Stimulated activated naive CD4-positive, alpha-beta T cell treated with Interleukin-2 at 50 U/mL for 16 hours (primary cell): ENCODE data around the gene CX3CL1.
"Not testable (repeated sequence)": the region's sequence is repeated elsewhere in the genome, so short reads cannot be mapped to it uniquely, and the experiment has no call there.

Source experiments
- DNase-seq: peaks from one replicate; lab custom pipeline; 2025; lab: John Stamatoyannopoulos, UW

CX3CL1 gene

GRCh38 chr16:57382535-57383275, 10.4 kb downstream of the CX3CL1 start:
- no peak for DNase-seq

DNA sequence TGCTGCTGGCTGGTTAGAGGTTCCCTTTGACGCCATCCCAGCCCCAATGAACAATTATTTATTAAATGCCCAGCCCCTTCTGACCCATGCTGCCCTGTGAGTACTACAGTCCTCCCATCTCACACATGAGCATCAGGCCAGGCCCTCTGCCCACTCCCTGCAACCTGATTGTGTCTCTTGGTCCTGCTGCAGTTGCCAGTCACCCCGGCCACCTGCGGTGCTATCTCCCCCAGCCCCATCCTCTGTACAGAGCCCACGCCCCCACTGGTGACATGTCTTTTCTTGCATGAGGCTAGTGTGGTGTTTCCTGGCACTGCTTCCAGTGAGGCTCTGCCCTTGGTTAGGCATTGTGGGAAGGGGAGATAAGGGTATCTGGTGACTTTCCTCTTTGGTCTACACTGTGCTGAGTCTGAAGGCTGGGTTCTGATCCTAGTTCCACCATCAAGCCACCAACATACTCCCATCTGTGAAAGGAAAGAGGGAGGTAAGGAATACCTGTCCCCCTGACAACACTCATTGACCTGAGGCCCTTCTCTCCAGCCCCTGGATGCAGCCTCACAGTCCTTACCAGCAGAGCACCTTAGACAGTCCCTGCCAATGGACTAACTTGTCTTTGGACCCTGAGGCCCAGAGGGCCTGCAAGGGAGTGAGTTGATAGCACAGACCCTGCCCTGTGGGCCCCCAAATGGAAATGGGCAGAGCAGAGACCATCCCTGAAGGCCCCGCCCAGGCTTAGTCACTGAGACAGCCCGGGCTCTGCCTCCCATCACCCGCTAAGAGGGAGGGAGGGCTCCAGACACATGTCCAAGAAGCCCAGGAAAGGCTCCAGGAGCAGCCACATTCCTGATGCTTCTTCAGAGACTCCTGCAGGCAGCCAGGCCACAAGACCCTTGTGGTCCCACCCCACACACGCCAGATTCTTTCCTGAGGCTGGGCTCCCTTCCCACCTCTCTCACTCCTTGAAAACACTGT, 11.3 kb downstream of the CX3CL1 start:
- DNase-seq: no peak

- no peak for DNase-seq
Observed at GRCh38 chr16:57384248-57385070, 12.2 kb downstream of the CX3CL1 start.

- DNase-seq: no peak
Observed at GRCh38 chr16:57385083-57385482, 12.8 kb downstream of the CX3CL1 start.

DNA sequence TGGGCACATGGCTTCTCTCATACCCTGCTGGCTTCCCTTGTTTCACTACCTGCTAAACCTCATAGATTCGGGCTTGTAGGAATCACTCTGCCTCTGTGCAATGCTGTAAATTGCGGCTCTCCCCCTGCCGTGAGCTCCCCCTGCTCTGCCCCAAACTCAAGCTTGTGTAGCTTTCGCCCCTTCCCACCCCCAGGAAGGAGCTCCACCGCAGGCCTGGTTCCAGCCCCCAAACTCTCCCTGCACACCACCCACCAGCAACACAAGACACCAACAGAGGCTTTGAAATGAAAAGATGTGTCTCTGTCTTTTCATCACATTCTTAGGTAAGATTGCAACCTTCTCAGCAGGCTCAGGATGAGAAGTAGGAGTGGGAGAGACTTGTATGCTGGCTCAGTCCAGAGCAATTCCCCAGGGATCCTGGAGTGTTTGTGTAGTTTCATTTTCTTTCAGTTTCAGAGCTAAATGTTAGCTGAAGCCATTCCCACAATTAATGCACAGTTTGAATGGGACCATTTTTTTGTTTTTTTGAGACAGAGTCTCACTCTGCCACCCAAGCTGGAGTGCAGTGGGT, 14.2 kb downstream of the CX3CL1 start:
- no peak for DNase-seq

DNA sequence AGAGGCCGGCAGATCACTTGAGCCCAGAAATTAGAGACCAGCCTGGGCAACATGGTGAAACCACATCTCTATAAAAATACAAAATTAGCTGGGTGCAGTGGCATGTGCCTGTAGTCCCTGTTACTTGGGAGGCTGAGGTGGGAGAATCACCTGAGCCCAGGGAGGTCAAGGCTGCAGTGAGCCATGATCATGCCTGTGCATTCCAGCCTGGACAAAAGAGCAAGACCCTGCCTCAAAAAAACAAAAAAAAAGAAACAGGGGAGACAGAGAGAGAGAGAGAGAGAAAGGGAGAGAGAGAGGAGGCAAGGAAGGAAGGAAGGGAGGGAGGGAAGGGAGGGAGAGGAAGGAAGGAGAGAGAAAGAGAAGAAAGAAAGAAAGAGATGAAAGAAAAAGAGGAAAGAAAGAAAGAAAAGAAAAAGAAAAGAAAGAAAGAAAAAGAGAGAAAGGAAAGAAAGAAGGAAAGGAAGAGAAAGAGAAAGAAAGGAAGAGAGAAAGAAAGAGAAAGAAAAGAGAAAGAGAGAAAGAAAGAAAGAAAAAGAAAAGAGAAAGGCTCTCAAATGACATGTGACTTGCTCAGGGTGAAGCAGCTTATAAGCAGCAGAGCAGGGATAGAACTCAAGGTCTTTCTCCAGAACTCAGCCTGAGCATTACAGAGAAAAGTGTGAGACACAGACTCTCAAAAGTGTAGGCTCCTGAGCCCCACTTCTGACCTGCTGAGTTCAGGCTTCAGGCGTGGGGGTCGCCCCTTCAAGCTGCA, 15.5 kb downstream of the CX3CL1 start:
- no peak for DNase-seq

- no peak for DNase-seq
Observed at GRCh38 chr16:57388359-57389086, 16.2 kb downstream of the CX3CL1 start.

DNA sequence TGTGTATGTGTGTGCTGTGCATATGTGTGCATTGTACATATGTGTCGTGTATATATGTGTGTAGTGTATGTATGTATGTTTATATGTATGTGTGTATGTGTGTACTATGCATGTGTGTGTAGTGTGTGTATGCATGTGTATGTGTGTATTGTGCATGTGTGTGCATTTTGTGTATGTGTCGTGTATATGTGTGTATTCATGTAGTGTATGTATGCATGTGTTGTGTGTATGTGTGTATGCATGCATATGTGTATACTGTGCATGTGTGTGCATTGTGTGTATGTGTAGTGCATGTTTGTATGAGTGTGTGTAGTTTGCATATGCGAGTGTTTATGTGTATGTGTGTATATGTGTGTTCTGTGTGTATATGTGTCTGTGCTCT, 16.8 kb downstream of the CX3CL1 start:
- DNase-seq: no peak

GRCh38 chr16:57390636-57391295, 18.5 kb downstream of the CX3CL1 start:
- no peak for DNase-seq

- no peak for DNase-seq
Observed at GRCh38 chr16:57391300-57391699, 19.0 kb downstream of the CX3CL1 start.

GRCh38 chr16:57391708-57392107, 19.4 kb downstream of the CX3CL1 start:
- no peak for DNase-seq

DNA sequence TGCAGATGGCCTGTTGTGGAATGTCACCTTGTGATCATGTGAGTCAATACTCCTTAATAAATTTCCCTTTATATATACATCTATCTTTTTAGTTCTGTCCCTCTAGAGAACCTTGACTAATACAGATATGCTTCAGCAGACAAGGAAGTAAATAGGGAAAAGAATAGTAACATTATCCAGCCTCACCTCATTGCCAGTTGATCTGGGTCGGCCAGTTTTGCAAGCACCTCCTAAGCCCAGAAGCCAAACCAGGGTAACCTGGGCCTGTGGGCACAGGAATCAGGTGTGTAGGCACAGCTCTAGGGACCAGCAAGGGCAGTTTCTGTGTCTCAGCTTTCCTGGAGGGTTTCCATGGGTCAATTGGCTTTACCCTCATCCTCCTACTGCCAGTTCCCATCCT, 20.4 kb downstream of the CX3CL1 start:
- DNase-seq: no peak

- DNase-seq: no peak
Observed at GRCh38 chr16:57394444-57394843, 22.2 kb downstream of the CX3CL1 start.

- DNase-seq: no peak
Observed at GRCh38 chr16:57395026-57395425, 22.7 kb downstream of the CX3CL1 start.

DNA sequence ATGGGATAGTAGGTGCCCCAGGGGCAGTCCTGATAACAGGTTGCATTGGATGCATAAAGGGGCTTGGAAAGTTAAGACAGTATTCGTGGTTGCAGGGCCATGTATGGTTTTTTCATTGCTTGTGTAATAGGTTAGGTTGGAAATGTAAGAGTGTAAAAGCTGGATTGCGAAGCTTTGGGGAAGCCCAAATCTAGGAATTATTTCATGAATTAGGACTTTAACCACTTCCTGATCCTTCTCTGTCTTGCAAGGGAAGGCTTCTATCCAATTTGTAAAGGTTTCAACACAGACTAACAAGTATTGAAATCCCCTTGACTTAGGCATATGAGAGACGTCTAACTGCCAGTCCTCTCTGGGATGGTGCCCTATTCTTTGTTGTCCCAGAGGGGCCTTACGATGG, 24.5 kb downstream of the CX3CL1 start:
- no peak for DNase-seq

DNA sequence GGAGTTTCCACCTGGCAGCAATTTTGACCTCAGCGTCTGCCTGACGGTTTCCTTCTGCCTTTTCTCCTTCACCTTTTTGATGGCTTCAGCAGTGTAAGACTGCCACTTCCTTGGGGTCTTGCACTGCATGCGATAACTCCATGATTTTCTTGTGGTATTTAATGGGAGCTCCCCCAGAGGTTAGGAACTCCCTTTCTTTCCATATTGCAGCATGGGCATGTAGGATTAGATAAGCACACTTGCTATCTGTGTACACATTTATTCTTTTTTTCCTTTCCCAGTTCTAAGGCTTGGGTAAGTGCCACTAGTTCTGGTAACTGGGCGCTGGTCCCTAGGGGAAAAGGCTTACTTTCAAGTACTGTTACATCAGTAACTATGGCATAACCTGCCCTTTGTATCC, 25.2 kb downstream of the CX3CL1 start:
- not testable (repeated sequence) for DNase-seq

DNA sequence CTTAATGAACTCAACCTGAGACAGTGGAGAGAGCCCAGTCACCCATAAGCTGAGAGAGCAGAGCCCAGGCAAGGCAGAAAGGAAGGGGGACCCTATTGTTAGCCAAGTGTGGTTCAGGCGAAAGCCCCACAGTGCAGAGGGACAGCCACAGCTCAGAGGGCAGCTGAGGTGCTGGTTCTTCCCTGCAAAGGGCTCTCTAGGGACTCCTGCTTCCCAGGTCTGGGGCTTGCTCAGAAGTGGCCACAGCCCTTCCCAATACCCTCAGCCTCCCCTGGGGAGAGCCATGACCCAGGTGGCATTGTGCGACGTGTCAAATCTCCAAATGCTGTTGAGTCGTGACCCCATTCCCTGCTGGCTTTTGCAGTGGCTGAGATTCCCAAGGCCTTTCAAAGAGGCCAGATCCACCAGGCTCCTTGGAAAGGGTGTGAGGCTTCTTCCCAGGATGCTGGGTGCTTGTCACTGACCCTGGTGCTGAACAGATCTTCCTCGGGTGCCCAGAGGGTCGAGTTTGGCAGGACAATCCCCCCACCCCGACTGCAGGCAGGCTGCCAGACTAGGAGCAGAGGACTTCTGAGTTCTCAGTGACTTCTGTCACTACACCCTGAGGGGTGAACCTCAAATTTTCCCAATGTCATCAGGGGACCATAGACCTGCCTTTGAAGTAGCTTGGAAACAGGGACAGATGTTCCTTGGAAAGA, 29.8 kb downstream of the CX3CL1 start:
- no peak for DNase-seq

- DNase-seq: no peak
Observed at GRCh38 chr16:57403965-57404817, 31.9 kb downstream of the CX3CL1 start, which contains the start of gene CCL17. TSS of gene CCL17 (plus strand) at chr16:57404767. CDS start at chr16:57413933, 9,166 bp downstream.
